ENCODE data around the gene SRPX. TPM values are rescaled to one million over a fixed set of nuclear protein-coding genes. Genes with fewer than 3 reads are reported as not detected.

Gene SRPX
- total and polyA plus RNA-seq, 2 of the 13 experiments (the other 11 are each of a cell fraction or from before 2014, with no cell fraction given) = 0.30 TPM; not detected in 1

- TF ChIP-seq PRDM15 (CRISPR knock-in tag; IDR thresholded peaks at IDR 0.05) (no peak), MTF2 (CRISPR knock-in tag; IDR thresholded peaks at IDR 0.05; ENCODE audit: borderline replicate concordance) (no peak), ZSCAN9 (CRISPR knock-in tag; IDR thresholded peaks at IDR 0.05; ENCODE audit: borderline replicate concordance) (no peak), KMT2B (CRISPR knock-in tag; IDR thresholded peaks at IDR 0.05) (no peak), ZNF264 (CRISPR knock-in tag; IDR thresholded peaks at IDR 0.05) (no peak), RFXANK (CRISPR knock-in tag; IDR thresholded peaks at IDR 0.05) (no peak), THRA (CRISPR knock-in tag; IDR thresholded peaks at IDR 0.05; ENCODE audit: borderline replicate concordance) (no peak)
These were observed 26.4 kb upstream of the SRPX start (continued) for GRCh38 chrX:38247051-38247450.

- Histone ChIP-seq H3K4me2 (ENCODE audit: low read depth, low read length) (no peak overlapping the region), H3K9ac (ENCODE audit: insufficient read depth, low read depth, low read length) (no peak overlapping the region), H3K36me3 (replicated peaks in 1 of 2; ENCODE audit: control insufficient read depth in 1 of 2, insufficient read depth in 2 of 2, low read length in 2 of 2) (no peaks in the 10 kb centered on the region), H3K4me3 (replicated peaks in 1 of 3; ENCODE audit: insufficient read depth in 1 of 3, low read depth in 2 of 3, low read length in 3 of 3) (no peak overlapping the region), H2AFZ (ENCODE audit: low read length) (no peak overlapping the region), H3K4me1 (ENCODE audit: insufficient read depth, low read length) (no peaks in the 10 kb centered on the region), H3K27me3 (ENCODE audit: control insufficient read depth in 1 of 2, insufficient read depth in 2 of 2, low read length in 2 of 2) (no peaks in the 10 kb centered on the region), H3K9me3 (ENCODE audit: low read length) (no peaks in the 10 kb centered on the region), H4K20me1 (ENCODE audit: insufficient read depth, low read length) (no peaks in the 10 kb centered on the region), H3K27ac (ENCODE audit: extremely low read length, insufficient read depth, low read length) (no peak overlapping the region), H3K79me2 (ENCODE audit: insufficient read depth, low read length) (no peaks in the 10 kb centered on the region)
- intact Hi-C loops (cut with micrococcal nuclease; ENCODE audit: unreplicated experiment) (no loop called here), in situ Hi-C loops (cut with HindIII; ENCODE audit: extremely low pct_ligation_motif_present, low pct_unique_long_range_greater_than_20kb) (no loop called here)
- ChIA-PET CTCF (ENCODE audit: low intra/inter-chr PET ratio, low total read pairs) (no interaction called here), POLR2A (no interaction called here)
- no peak for DNase-seq (ENCODE audit: low spot score)
- no peak for FAIRE-seq
- BruUV-seq (replicated peaks) = no TSS peak
- ATAC-seq = no peak
- WGBS (ENCODE audit: low lambda C conversion rate) = 46% methylated on average over 2 of the region's 2 CpGs
- TF ChIP-seq ZNF552 (CRISPR knock-in tag; IDR thresholded peaks at IDR 0.05; ENCODE audit: borderline replicate concordance) = no peak
- TF ChIP-seq MAX (IDR thresholded peaks at IDR 0.05) = no peak
- no peak for TF ChIP-seq ZNF577 (CRISPR knock-in tag; IDR thresholded peaks at IDR 0.05; ENCODE audit: borderline replicate concordance, low read depth)
- TF ChIP-seq RARG (CRISPR knock-in tag; IDR thresholded peaks at IDR 0.05; ENCODE audit: low read depth) = no peak
These were observed 19.9 kb upstream of the SRPX start for GRCh38 chrX:38240541-38240940.
